Stimulated activated CD8-positive, alpha-beta memory T cell treated with anti-CD3 and anti-CD28 coated beads, Interleukin-15, amount 100 ng/mL, for 48 hours (primary cell): ENCODE data around the gene ETFA.

ENCODE experiments used
- DNase-seq, 2 donors: peaks; one replicate each; pipeline ENCODE4 v3.0.0-alpha.2; 2020; ENCODE audit warnings: low read depth in 2 of 2

ETFA gene

GRCh38 chr15:76221085-76221767 is 90.0 kb downstream of the ETFA start:
- DNase-seq = no peak

GRCh38 chr15:76217882-76218217 is 93.4 kb downstream of the ETFA start:
- DNase-seq = no peak

- DNase-seq = no peak
These were observed 94.0 kb downstream of the ETFA start for GRCh38 chr15:76217029-76217881.

- DNase-seq = no peak
These were observed 95.6 kb downstream of the ETFA start for GRCh38 chr15:76215634-76216033.

GRCh38 chr15:76209942-76210341 is 101.3 kb downstream of the ETFA start:
- no peak for DNase-seq

GRCh38 chr15:76209523-76209922 is 101.7 kb downstream of the ETFA start:
- DNase-seq = no peak

- DNase-seq = no peak
These were observed 102.4 kb downstream of the ETFA start for GRCh38 chr15:76208786-76209424.

GRCh38 chr15:76208084-76208785 is 103.0 kb downstream of the ETFA start:
- no peak for DNase-seq

- DNase-seq = no peak
These were observed 104.8 kb downstream of the ETFA start for GRCh38 chr15:76206325-76206976.

GRCh38 chr15:76204916-76205460 is 106.3 kb downstream of the ETFA start:
- no peak for DNase-seq

- DNase-seq = no peak
These were observed 107.0 kb downstream of the ETFA start for GRCh38 chr15:76204109-76204845.

- DNase-seq = no peak
These were observed 107.7 kb downstream of the ETFA start for GRCh38 chr15:76203346-76204108.

- no peak for DNase-seq
These were observed 109.6 kb downstream of the ETFA start for GRCh38 chr15:76201536-76202255.

GRCh38 chr15:76200641-76201105 is 110.6 kb downstream of the ETFA start:
- DNase-seq = no peak

- DNase-seq = no peak
These were observed 111.2 kb downstream of the ETFA start for GRCh38 chr15:76200083-76200465.

- DNase-seq = no peak
These were observed 111.9 kb downstream of the ETFA start for GRCh38 chr15:76199106-76200082.

GRCh38 chr15:76198456-76199105 is 112.7 kb downstream of the ETFA start:
- DNase-seq = no peak
